DMS114 treated with DMSO at 0.1 percent for 48 hours (cell line): ENCODE results near the gene COL15A1.

Experiments
- DNase-seq: peaks from one replicate; lab custom pipeline; 2025; ENCODE audit not compliant: unreplicated experiment; lab: John Stamatoyannopoulos, UW

Gene COL15A1

DNA sequence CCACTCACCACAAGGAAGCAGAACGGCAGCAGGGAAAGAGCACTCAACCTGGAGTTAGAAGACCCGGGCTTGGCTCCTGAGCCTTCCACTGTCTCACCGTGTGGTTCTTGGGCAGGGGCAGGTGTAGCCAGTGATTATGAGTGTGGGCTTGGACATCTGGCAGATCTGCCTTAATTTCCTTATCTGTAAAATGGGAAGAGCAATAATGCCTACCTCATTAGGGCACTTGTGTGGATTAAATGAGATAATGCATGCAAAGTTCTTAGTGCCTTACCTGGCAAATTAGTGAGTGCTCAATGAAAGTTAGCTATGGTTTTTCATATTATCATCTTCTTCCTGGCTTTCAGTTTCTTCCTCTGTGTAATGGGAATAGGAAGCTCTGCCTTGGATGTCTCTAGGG, 28.1 kb upstream of the COL15A1 start:
- DNase-seq = no peak

DNA sequence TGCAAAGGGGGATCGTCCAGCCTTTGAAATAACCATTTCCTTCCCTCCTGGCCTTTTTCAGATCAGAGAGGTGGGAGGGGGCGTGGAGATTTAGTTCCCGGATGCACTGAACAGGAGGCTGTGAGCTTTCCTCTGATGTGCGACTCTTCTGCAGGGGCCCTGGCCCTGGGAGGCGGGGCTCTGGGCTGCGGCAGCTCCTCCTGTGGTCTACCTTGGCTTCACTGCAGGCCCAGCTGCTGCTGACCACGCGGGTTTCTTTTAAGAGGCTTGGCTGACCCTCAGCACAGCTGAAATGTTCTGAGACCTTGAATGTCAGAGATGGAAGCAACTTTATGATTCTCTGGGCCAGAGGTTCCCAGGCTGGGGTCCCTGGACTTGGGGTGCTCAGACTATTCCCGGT, 27.0 kb upstream of the COL15A1 start:
- no peak for DNase-seq

DNA sequence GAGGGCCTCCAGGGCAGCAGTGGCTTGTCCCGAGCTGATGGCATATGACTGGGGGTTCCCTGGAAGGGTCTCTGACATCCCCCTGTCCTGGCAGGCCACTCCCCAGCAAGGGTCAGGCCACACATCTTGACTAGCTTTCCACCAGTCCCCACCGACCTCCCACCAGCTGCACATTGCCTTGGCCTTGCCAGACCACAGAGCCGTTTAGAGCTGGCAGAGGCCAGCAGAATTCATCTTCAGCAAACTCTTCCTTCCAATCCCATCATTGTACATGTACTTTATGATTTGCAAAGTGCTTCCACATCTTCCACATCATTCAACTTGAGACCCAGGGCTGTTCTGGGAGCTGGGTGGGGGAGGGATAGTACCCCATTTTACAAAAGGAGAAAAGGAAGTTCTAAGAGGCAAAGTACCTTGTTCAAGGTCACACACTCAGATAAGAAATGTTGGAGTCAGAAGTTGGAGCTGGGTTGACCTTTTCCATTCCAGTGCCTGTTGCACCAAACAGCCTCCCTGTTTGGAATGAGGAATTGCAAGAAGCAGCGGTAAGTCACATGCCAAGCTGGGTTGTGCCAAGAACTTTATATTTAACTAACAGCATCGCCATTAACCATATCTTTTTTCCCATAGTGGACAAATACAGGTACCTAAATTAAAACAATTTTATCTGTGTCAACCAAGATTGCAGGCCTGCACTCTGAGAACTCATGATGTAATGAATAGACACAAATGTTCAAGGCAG, 25.8 kb upstream of the COL15A1 start:
- no peak for DNase-seq

DNA sequence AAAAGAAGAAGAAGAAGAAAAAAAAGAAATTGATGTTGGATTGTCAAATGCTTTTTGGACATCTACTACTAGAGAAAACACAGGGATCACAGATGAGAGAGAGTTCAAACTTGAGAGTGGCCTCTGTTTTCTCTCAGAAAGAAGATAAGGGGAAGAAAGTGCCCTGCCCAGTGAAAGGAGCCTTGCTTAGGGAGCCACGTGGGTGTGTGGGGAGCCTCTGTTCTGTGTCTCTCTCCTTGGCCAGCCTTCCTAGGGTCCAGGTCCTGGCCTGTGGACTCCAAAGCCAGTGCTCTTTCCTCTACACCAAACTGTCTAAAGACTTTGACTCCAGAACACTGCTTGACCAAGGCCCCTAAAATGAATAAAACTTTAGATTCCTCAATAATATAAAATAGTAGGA, 22.0 kb upstream of the COL15A1 start:
- DNase-seq = no peak

DNA sequence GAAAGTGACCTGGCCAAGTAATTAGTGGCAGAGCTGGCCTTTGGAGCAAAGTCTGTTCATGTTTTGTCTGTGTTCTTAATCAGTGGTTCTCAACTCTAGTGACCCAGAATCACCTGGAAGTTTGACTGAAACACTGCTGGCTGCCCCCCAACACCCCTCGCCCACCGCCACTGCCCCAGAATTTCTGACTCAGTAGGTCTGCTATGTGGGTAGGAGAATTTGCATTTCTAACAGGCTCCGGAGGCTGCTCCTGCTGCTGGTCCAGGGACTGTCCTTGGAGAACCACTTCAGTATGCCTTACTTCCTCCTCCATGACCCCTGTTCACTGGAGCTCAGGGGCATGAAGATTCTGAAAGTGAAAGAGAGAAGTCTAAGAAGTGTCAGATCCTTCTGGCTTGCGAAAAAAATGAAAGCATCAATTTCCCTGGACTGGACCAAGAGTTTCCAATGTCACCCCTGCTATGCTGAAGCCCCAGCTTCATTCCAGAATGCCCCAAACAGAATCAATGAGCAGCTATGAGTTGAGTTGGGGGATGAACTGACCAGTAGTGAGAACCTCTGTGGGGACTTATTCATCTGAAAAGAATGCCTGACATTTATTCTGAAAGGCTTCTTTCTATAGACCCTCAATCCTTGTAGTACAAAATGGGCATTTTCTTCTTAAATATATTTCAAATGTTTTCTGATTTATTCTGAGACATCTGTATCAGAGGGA, 20.8 kb upstream of the COL15A1 start:
- DNase-seq = no peak

DNA sequence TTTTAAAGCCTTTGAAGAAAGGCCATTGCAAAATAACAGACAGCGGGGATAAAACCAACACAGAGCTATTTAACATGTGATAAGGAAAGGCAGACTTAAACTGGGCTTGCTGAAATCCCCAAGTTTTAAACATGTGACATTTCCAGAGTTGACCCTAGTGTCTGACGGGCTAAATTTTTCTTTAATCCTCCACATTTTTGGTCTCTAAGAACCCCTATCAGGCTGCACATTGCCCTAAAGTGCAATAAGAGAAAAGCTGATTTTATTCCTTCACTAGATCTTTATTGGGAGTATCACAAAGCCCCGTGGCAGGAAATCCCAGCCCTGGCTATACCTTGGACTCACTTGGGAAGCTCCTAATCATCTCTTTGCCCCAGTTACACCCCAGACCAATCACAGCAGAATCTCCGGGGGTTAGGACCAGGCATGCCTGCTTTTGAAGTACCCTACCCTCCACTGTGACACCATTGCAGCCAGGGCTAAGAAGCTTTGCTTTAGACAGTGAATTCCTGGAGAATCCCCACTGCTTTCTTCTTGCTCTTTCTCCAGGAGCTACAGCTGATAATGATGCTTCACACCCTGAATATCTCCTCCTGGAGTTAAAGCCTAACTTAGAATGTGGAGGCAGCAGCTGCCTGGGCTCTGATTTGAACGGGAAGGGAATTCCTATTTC, 20.1 kb upstream of the COL15A1 start:
- no peak for DNase-seq

DNA sequence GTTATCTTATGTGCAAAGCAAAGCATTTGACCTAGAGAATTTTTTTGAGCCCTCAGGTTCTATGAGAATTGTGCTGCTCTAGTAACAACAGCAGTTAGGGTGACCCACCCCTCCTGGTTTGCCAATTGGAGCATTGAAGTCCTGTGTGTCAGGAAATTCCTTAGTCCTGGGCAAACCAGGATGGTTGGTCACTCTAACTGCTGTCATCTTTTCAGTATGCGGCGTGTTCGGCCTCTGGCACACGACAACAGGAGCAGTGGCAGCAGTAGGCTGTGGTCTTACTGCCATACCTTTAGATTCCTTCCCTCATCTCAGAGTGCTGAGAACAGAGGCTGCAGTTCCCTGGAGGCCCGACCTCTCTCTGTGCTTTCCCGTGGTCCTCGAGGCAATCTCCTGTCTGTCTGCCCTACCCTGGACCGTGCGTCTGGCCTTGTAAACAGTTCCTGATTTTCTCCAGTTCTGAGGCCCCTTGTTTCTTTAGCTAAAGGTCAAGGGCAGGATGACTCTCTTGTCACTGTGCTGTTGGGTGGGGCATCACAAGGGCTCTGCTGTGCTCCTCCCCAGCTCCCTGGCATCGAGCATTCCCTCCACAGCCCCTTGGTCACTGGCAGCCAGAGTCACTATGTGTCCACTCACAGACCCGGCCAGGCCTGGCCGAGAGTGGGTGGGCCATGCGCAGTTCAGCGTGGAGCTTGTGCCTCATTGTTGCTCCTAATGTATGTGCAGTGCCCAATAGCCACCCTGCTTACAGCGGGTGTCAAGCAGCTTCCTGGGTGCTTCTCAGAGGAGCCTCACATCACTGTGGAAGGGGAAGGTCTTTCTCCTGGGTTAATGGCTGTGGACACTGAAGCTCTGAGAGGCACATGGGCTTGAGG, 18.5 kb upstream of the COL15A1 start:
- no peak for DNase-seq

DNA sequence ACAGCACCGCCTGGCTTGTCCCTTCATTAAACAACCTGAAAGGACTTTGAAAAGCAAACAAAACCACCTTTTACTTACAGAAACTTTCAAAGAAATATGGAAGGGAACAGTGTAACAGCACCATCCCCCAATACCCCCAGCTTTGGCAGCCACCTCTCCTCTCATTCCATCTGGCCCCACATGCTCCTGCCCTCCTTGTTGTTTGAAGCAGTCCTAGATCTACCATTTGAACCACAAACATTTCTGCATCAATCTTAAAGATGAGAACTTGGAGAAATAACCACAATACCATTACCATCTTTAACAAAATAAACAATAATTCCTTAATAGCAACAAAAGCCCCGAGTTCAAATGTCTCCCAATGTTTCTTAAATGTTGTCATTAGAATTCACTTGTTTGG, 17.8 kb upstream of the COL15A1 start:
- DNase-seq = no peak

DNA sequence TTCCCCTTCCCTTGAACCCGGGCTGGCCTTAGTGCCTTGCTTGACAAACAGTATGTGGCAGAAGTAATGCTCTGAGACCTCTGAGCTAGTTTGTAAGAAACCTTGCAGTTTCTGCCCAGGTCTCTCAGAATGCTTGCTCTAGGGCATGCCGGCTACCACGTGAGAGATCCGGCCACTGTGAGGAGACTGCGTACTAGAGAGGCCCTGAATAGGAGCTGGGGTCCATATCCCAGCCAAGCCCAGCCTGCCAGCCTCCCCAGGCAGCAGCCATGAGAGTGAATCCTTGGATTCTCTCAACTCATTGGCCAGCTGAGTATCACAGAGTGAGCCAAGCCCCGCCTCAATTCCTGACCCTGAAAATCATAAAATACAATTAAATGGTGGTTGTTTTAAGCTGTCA, 16.0 kb upstream of the COL15A1 start:
- no peak for DNase-seq

DNA sequence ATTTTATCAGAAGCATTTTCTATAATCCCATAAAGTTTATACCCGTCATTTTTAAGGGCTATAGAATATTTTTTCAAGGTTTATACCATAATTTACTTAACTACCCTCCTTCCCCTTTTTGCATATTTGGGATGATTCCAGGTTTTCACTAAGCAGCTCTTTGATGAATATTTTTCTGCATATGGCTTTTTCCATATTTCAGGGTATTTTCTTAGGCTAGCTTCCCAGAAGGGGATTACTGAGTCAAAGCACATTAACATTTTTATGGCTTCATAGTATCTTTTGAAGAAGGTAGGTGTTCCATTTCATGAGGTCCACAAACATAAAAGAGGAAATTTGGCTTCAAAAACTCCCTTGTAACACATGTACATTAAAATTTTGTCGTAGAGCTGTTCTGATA, 14.6 kb upstream of the COL15A1 start:
- DNase-seq = no peak

DNA sequence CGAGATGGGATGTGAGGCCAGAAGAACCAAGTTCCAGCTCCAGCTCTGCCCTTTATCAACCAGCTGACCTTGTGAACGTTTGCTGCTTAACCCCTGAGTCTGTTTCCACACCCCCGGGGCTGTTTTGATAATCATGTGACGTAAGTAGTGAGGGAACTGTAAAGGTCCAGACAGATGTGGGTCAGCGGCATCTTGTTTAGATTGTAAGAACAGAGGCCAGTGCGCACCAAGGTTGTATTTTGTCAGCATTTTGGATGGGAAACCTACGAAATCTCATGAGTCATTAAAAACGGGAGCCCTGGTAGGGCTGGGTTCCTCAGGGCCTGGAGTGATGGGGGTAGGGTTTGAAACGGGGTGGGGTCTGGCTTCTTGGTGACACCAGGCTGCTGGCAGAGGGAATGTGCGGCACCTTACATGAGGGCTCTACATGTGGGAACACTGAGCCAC, 13.8 kb upstream of the COL15A1 start:
- DNase-seq = no peak

DNA sequence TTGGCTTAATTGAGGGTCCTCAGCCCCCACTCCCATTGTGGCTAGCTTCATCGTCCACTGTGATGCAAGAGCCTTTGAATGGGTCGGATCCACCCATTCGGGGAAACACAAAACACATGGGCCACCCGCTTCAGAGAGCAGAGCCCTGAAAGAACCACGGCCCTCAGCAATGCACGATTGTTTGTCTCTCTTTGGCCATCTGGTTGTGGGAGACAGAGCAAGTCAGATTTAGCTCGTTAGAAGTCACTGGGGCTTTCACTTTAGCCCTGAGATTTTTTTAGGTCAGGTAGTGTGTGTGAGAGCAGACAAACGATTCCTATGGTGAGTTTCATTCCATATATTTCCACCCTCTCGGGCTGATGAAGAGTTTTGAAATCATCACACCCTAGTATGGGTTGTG, 12.9 kb upstream of the COL15A1 start:
- DNase-seq = no peak

DNA sequence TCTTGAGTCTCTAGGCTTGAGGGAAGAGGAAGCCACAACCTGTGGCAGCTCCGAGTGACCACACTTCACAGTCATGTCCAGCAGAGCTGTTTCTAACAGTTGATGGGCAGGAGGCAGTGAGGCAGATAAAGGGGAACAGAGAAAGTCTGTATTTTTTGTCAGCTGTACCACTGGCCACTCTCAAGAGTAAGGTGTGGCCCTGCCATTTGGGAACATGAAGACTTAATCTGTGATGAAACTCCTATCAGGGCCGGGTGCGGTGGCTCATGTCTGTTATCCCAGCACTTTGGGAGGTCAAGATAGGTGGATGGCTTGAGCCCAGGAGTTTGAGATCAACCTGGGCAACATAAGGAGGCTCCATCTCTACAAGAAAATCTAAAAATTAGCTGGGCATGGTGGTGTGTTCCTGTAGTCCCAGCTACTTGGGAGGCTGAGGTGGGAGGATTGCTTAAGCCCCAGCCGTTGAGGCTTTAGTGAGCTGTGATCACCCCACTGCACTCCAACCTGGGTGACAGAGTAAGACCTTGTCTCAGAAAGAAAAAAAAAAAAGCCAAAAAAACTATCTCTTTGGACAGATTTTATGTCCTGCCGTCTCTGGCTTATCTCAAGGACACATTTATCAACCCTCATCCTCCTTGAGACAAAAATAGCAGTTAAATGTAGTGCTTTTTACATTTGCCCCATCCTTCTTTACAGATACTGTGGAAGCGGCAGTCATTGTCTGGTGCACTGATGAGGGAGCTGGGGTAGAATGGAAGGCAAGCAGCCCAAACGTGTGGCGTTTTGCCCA, 11.9 kb upstream of the COL15A1 start:
- no peak for DNase-seq

DNA sequence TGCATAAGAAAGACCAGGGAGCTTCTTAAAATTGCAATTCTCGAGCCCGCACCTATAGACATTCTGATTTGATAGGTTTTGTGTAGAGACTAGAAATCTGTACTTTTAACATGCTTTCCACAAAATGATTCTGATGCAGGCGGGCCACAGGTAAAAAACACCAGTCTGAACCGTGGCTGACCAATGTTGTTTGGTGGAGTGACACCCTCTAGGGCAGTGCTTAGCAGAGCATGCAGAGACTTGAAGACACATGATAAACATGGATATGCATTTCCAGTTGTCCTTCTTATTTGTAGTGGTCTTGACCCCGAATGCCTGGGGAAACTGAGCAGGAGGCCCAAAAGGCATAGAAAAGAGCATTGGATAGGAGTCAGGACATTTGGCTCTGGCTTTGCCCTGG, 10.5 kb upstream of the COL15A1 start:
- DNase-seq = no peak

DNA sequence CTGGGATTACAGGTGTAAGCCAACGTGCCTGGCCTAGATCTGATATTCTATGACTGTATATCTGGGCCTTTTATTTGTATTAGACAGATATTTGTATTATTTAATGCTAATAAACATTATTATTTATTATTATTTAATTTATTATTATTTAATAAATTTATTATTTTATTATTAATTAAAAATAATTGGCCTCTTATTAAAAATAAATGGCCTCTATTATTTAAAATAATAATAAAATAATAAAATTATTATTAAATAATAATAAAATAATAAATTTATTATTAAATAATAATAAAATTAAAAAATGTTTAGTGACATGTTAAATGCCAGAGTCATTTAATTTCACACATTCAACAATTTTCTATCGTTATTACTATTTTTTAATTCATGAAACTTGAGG, 9.8 kb upstream of the COL15A1 start:
- no peak for DNase-seq

DNA sequence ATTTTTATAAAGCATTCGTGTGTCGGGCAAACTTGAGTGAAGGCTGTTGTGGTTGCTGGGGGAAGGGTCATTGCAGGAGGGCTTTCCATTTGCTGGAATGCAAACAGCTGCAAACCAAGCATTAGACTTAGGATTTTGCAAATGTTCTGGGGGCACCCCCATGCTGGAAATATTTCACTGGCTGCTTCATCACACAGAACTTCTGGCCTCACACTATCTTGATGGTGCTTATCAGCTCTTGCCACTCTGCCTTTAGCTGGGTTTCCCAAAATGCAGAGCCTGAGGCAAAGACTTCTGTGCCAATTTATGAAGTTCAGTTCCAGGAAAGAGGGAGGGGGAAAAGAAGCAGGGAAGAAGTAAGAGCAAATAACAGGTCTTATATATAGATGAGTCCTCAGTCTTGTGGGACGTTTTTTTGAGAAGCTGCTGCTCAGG, 8.6 kb upstream of the COL15A1 start:
- DNase-seq = no peak

DNA sequence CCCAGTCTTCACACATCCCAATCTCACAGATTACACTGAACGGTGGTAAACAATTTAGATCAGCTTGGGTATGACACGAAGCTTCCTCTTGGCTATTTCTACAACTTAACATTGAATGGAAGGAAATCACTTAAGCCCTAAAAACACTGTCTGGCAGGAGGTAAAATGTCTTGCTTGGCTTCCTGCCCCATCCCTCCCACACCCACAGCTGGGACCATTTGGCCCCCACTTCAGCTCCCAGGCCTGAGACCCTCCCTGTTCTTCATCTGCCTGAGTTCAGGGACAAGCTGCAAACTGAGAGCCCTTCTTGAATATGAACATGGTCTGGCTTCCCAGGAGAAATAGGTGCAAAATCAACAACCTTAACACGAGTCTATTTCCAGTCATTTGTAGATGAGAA, 3.4 kb upstream of the COL15A1 start:
- no peak for DNase-seq

DNA sequence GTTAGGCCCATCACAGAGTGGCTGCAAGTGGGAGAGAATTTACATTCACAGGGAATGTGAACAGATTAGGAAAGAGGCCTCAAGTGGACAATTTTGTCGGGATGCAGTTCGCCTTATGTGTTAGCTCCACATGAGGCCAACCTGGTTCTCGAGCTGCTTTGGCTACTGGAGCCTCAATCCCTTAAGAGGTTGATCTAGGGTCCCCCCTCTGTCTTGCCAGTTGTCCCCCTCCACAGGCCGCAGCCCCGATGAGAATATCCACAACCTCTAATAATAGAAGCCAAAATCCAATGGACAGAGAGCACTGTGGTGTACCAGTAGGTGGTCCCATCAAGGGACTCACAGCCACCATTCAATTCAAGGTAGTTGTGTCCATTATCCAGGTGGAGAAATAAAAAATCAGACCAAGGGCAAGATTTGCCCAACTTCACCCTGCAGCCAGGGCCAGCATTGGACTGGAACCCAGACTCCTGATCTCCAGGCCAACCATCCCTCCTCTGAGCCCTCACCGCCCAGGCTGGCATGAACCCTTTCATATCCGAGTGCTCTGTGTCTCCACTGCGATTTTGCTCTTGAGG, 1.7 kb upstream of the COL15A1 start:
- DNase-seq = no peak

DNA sequence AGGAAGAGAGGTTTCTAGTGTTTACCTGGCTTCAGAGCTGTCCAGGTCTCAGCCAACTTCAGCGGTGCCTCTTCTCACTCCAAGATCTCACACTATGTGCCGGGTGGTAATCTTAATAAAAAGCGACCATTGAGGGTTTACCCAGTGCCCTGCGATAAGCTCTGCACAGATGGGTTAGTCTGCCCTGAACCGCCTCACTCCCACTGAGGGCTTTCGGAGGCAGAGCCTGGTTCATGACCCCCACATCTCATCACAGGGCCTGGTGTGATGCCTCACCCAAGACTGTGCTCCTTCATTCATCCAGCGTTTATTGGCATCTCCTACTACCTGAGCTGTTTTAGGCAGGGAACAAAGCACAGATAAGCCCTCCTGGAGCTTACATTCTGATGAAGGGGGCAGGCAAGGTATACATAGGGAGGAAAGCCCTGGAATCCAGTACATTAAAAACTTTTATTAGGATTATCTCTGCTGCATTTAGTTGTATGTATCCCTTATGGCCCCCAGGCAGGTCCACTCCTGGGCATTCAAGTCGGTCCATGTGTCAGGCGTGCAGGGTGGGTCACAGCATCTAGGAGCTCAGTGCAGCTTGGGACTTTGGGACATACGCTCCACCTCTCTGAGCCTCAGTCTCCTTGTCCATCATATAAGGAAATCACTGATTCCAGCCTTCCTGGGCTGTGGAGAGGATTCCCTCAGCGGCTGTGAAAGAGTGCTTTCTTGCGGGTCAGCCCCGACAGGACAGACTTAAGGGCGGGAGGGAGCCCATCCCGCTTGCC, 613 bp upstream of the COL15A1 start:
- no peak for DNase-seq
